Panc1 (cell line): ENCODE data around the gene CNDP1. TPM values are rescaled to one million over a fixed set of nuclear protein-coding genes. Genes with fewer than 3 reads are reported as not detected.

Experiments
- ATAC-seq: fragments of 200-7000 bp; cut with Tn5 transposase; 2 replicates; pipeline ENCODE4 v1.9.1; 2020; ENCODE audit warnings: mild to moderate bottlenecking, moderate library complexity
- BruUV-seq: library from RNA; stranded (reverse); fragments of 400-500 nt; replicated peaks from 2 replicates; lab custom pipeline; 2021; lab: Mats Ljungman, UMichigan
- CTCF ChIA-PET: fragments of 300-600 bp; sonication (Branson Sonifier 250); formaldehyde crosslinking; loops from one replicate; lab custom pipeline; 2022; ENCODE audit warnings: antibody characterized with exemption; lab: Charles Lee
- POLR2A ChIA-PET: fragments of 300-600 bp; sonication (Branson Sonifier 250); formaldehyde crosslinking; loops from one replicate; lab custom pipeline; 2022; ENCODE audit warnings: antibody characterized with exemption; lab: Charles Lee
- DNase-seq: peaks from one replicate; pipeline ENCODE4 v3.0.0-alpha.2; 2010; ENCODE audit warnings: low read depth, low spot score
- H3K27ac ChIP-seq: 2 replicates; pipeline ENCODE4 v1.5.1; 2011; ENCODE audit warnings: mild to moderate bottlenecking, low read length, inconsistent platforms
- H3K27me3 ChIP-seq: fragments of 200-500 bp; sonication (Bioruptor generic); 2 replicates; pipeline ENCODE4 v1.6.0; 2014; ENCODE audit warnings: low read length, inconsistent platforms; ENCODE audit not compliant: control insufficient read depth, insufficient read depth
- H3K36me3 ChIP-seq: fragments of 200-500 bp; sonication (Bioruptor generic); 2 replicates; pipeline ENCODE4 v1.5.1; 2014; ENCODE audit warnings: inconsistent platforms, mild to moderate bottlenecking, low read length, moderate library complexity; ENCODE audit not compliant: control insufficient read depth, insufficient read depth
- H3K4me1 ChIP-seq: 2 replicates; pipeline ENCODE4 v1.5.1; 2011; ENCODE audit warnings: inconsistent platforms, mild to moderate bottlenecking, low read length, moderate library complexity; ENCODE audit not compliant: control insufficient read depth, insufficient read depth
- H3K4me3 ChIP-seq, 2 experiments: 2 replicates each; pipeline ENCODE4 v1.5.1; 2011 to 2012; ENCODE audit warnings: low read depth in 2 of 2, low read length in 2 of 2, mild to moderate bottlenecking in 2 of 2, inconsistent platforms in 1 of 2, moderate library complexity in 1 of 2
- H3K9me3 ChIP-seq: fragments of 200-500 bp; sonication (Bioruptor generic); 2 replicates; pipeline ENCODE4 v1.5.1; 2014; ENCODE audit warnings: low read depth, mild to moderate bottlenecking, inconsistent platforms, low read length, moderate library complexity; ENCODE audit not compliant: control insufficient read depth, insufficient read depth
- POLR2AphosphoS5 ChIP-seq: IDR thresholded peaks from 2 replicates; pipeline ENCODE4 v1.6.1; 2012; ENCODE audit warnings: mild to moderate bottlenecking, low read depth, low read length, moderate library complexity
- SIN3A ChIP-seq: IDR thresholded peaks from 2 replicates; pipeline ENCODE4 v1.6.1; 2012; ENCODE audit warnings: low read depth, mild to moderate bottlenecking, low read length, moderate library complexity, borderline replicate concordance; ENCODE audit not compliant: insufficient read depth
- TCF7L2 ChIP-seq: IDR thresholded peaks from 2 replicates; pipeline ENCODE4 v1.6.1; 2011; ENCODE audit warnings: mild to moderate bottlenecking, low read depth, low read length, inconsistent platforms
- in situ Hi-C: cut with HindIII; loops from 2 replicates; pipeline ENCODE4 v1.10.0; 2016; ENCODE audit warnings: low sequenced_read_pairs, low pct_unique_long_range_greater_than_20kb
- intact Hi-C: fragments of 100-400 bp; cut with micrococcal nuclease; formaldehyde crosslinking; loops from one replicate; pipeline ENCODE4 v1.10.0; 2022; ENCODE audit not compliant: unreplicated experiment
- total RNA-seq: library from RNA; stranded (reverse); gene quantifications from one replicate; pipeline ENCODE4 v1.2.1, GENCODE V29; 2021; ENCODE audit not compliant: unreplicated experiment
- TF ChIP-seq, protein P1 (sequence below), 2 experiments: IDR thresholded peaks; 2 replicates each; pipeline ENCODE4 v1.6.1; 2011 to 2012; ENCODE audit warnings: low read depth in 2 of 2, control low read depth in 1 of 2, low read length in 1 of 2, mild to moderate bottlenecking in 1 of 2, moderate library complexity in 1 of 2; ENCODE audit not compliant: insufficient read depth in 1 of 2
- TF ChIP-seq, protein P2 (sequence below): fragments of 450-650 bp; IDR thresholded peaks from 2 replicates; pipeline ENCODE4 v1.5.1; 2017; ENCODE audit warnings: mild to moderate bottlenecking

The CNDP1 gene
- total RNA-seq, 1 experiment from 2014 or later, result not detected

- no peak overlapping the region for H3K4me3 ChIP-seq
- TF ChIP-seq, protein P1, sequence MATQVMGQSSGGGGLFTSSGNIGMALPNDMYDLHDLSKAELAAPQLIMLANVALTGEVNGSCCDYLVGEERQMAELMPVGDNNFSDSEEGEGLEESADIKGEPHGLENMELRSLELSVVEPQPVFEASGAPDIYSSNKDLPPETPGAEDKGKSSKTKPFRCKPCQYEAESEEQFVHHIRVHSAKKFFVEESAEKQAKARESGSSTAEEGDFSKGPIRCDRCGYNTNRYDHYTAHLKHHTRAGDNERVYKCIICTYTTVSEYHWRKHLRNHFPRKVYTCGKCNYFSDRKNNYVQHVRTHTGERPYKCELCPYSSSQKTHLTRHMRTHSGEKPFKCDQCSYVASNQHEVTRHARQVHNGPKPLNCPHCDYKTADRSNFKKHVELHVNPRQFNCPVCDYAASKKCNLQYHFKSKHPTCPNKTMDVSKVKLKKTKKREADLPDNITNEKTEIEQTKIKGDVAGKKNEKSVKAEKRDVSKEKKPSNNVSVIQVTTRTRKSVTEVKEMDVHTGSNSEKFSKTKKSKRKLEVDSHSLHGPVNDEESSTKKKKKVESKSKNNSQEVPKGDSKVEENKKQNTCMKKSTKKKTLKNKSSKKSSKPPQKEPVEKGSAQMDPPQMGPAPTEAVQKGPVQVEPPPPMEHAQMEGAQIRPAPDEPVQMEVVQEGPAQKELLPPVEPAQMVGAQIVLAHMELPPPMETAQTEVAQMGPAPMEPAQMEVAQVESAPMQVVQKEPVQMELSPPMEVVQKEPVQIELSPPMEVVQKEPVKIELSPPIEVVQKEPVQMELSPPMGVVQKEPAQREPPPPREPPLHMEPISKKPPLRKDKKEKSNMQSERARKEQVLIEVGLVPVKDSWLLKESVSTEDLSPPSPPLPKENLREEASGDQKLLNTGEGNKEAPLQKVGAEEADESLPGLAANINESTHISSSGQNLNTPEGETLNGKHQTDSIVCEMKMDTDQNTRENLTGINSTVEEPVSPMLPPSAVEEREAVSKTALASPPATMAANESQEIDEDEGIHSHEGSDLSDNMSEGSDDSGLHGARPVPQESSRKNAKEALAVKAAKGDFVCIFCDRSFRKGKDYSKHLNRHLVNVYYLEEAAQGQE (IDR thresholded peaks at IDR 0.05; ENCODE audit: insufficient read depth in 1 of 2, low read depth in 2 of 2, low read length in 1 of 2), result no peak
- TF ChIP-seq, protein P2, sequence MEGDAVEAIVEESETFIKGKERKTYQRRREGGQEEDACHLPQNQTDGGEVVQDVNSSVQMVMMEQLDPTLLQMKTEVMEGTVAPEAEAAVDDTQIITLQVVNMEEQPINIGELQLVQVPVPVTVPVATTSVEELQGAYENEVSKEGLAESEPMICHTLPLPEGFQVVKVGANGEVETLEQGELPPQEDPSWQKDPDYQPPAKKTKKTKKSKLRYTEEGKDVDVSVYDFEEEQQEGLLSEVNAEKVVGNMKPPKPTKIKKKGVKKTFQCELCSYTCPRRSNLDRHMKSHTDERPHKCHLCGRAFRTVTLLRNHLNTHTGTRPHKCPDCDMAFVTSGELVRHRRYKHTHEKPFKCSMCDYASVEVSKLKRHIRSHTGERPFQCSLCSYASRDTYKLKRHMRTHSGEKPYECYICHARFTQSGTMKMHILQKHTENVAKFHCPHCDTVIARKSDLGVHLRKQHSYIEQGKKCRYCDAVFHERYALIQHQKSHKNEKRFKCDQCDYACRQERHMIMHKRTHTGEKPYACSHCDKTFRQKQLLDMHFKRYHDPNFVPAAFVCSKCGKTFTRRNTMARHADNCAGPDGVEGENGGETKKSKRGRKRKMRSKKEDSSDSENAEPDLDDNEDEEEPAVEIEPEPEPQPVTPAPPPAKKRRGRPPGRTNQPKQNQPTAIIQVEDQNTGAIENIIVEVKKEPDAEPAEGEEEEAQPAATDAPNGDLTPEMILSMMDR, result no peak
- no peak for TF ChIP-seq POLR2AphosphoS5
- no peaks in the 10 kb centered on the region for H3K27me3 ChIP-seq
- ATAC-seq, result no peak
- ChIA-PET POLR2A (no interaction called here), CTCF (no interaction called here)
- intact Hi-C loops, result no loop called here
- H3K27ac ChIP-seq, result no peak overlapping the region
- BruUV-seq, result no TSS peak
- DNase-seq, result no peak
- H3K9me3 ChIP-seq, result no peaks in the 10 kb centered on the region
- in situ Hi-C loops, result no loop called here
- 0 out of 2 replicates have a peak, but pooled peaks cover 4% of the 10 kb centered on the region for H3K4me1 ChIP-seq
- H3K36me3 ChIP-seq, result peaks cover 16% of the 10 kb centered on the region; the same call in 1 of the 2 replicates
Observed at GRCh38 chr18:74510770-74511095, 23.6 kb upstream of the CNDP1 start.

GRCh38 chr18:74511823-74512222 lies 22.5 kb upstream of the CNDP1 start:
- Histone ChIP-seq H3K4me3 (no peak overlapping the region), H3K9me3 (no peaks in the 10 kb centered on the region), H3K27ac (no peak overlapping the region), H3K27me3 (no peaks in the 10 kb centered on the region), H3K36me3 (peaks cover 13% of the 10 kb centered on the region; the same call in 1 of the 2 replicates), H3K4me1 (0 out of 2 replicates have a peak, but pooled peaks cover 4% of the 10 kb centered on the region)
- CTCF ChIA-PET, result no interaction called here
- in situ Hi-C loops, result no loop called here
- POLR2A ChIA-PET, result no interaction called here
- TF ChIP-seq, protein P1 (IDR thresholded peaks at IDR 0.05; ENCODE audit: insufficient read depth in 1 of 2, low read depth in 2 of 2, low read length in 1 of 2), result no peak
- TF ChIP-seq POLR2AphosphoS5, result no peak
- no peak for TF ChIP-seq SIN3A
- TF ChIP-seq, protein P2, result no peak
- TF ChIP-seq TCF7L2, result no peak
- BruUV-seq, result no TSS peak
- ATAC-seq (peak; percentile 20), DNase-seq (no peak)
- intact Hi-C loops, result no loop called here
